Measurements from ENCODE around the gene TBC1D10A. TPM values are rescaled to one million over a fixed set of nuclear protein-coding genes. Genes with fewer than 3 reads are reported as not detected.

The TBC1D10A gene
- total RNA-seq = 12.6 and 15.4 TPM in 2 replicates

GRCh38 chr22:30326706-30327362 lies at the start of gene TBC1D10A:
TBC1D10A (minus strand) TSS chr22:30326941; CDS start chr22:30326881, 60 bp downstream.

GRCh38 chr22:30356449-30357235 lies 29.9 kb upstream of the TBC1D10A start, which contains the start of the genes CCDC157 and SF3A1:
CCDC157 (plus strand) TSS chr22:30357007; CDS start chr22:30366001, 8,994 bp downstream.
SF3A1 (minus strand) TSS chr22:30356894; CDS start chr22:30356792, 102 bp downstream.

GRCh38 chr22:30289141-30289979 lies 37.4 kb downstream of the TBC1D10A start, which contains the start of gene CASTOR1:
CASTOR1 (minus strand) TSS chr22:30289505; CDS start chr22:30289497, 8 bp downstream.

GRCh38 chr22:30266445-30267381 lies 60.0 kb downstream of the TBC1D10A start, which contains the start of gene OSM:
OSM (minus strand) TSS chr22:30266851; CDS start chr22:30266799, 52 bp downstream.

GRCh38 chr22:30245985-30246813 lies 80.5 kb downstream of the TBC1D10A start, which contains the start of gene LIF:
LIF (minus strand) TSS chr22:30246759; CDS start chr22:30246695, 64 bp downstream.

Other genes with a start within 250 kb of the TBC1D10A start
- not detected in 2 replicates for gene HORMAD2, start 246.5 kb downstream of the TBC1D10A start, total RNA-seq
- gene LIF, start 80.2 kb downstream of the TBC1D10A start, total RNA-seq = 0.19 and 0.33 TPM in 2 replicates
- gene OSM, start 60.1 kb downstream of the TBC1D10A start, total RNA-seq = not detected in 2 replicates
- 8.9 and 10.8 TPM in 2 replicates for gene CASTOR1, start 37.4 kb downstream of the TBC1D10A start, total RNA-seq
- 39.2 and 52.1 TPM in 2 replicates for gene SF3A1, start 30.0 kb upstream of the TBC1D10A start, total RNA-seq
- gene CCDC157, start 30.1 kb upstream of the TBC1D10A start, total RNA-seq = 1.8 and 4.2 TPM in 2 replicates
- 22.4 and 23.5 TPM in 2 replicates for gene RNF215, start 60.5 kb upstream of the TBC1D10A start, total RNA-seq
- gene SEC14L2, start 70.1 kb upstream of the TBC1D10A start, total RNA-seq = 26.8 and 34.2 TPM in 2 replicates
- 31.4 and 35.9 TPM in 2 replicates for gene MTFP1, start 98.8 kb upstream of the TBC1D10A start, total RNA-seq
- not detected in 2 replicates for gene SEC14L3, start 145.1 kb upstream of the TBC1D10A start, total RNA-seq
- gene SEC14L4, start 178.8 kb upstream of the TBC1D10A start, total RNA-seq = not detected in 2 replicates
- gene SEC14L6, start 219.8 kb upstream of the TBC1D10A start, total RNA-seq = 0.19 TPM in 1 of 2 replicates, not detected in the other
- not detected in 2 replicates for gene GAL3ST1, start 247.7 kb upstream of the TBC1D10A start, total RNA-seq